Fibroblast of mammary gland (primary cell): Measurements from ENCODE around the gene PREP.
A peak's percentile ranks its signal among the peaks of the same experiment; 100 is the strongest.
"Not testable (repeated sequence)": the region's sequence is repeated elsewhere in the genome, so short reads cannot be mapped to it uniquely, and the experiment has no call there.

Source experiments
- DNase-seq: peaks from one replicate; pipeline ENCODE4 v3.0.0-alpha.2; 2010; ENCODE audit warnings: low read depth
- H3K4me3 ChIP-seq: 2 replicates; pipeline ENCODE4 v1.5.1; 2011; ENCODE audit warnings: low read depth, mild to moderate bottlenecking, low read length, moderate library complexity; ENCODE audit not compliant: control insufficient read depth
- TF ChIP-seq, protein P1 (sequence below): conservative IDR thresholded peaks from 2 replicates; pipeline ENCODE4 v1.5.1; 2011; ENCODE audit warnings: low read depth, low read length, inconsistent platforms; ENCODE audit not compliant: control insufficient read depth, insufficient read depth

Gene PREP

GRCh38 chr6:105256619-105257018 is 146.3 kb downstream of the PREP start:
- TF ChIP-seq, protein P1, sequence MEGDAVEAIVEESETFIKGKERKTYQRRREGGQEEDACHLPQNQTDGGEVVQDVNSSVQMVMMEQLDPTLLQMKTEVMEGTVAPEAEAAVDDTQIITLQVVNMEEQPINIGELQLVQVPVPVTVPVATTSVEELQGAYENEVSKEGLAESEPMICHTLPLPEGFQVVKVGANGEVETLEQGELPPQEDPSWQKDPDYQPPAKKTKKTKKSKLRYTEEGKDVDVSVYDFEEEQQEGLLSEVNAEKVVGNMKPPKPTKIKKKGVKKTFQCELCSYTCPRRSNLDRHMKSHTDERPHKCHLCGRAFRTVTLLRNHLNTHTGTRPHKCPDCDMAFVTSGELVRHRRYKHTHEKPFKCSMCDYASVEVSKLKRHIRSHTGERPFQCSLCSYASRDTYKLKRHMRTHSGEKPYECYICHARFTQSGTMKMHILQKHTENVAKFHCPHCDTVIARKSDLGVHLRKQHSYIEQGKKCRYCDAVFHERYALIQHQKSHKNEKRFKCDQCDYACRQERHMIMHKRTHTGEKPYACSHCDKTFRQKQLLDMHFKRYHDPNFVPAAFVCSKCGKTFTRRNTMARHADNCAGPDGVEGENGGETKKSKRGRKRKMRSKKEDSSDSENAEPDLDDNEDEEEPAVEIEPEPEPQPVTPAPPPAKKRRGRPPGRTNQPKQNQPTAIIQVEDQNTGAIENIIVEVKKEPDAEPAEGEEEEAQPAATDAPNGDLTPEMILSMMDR: no peak
- H3K4me3 ChIP-seq: no peak overlapping the region

GRCh38 chr6:105253787-105254186 is 149.1 kb downstream of the PREP start:
- H3K4me3 ChIP-seq: no peak overlapping the region
- TF ChIP-seq, protein P1: no peak
- no peak for DNase-seq

More at GRCh38 chr6:105256619-105257018, 146.3 kb downstream of the PREP start:
- no peak for DNase-seq

GRCh38 chr6:105251689-105252088 is 151.2 kb downstream of the PREP start:
- TF ChIP-seq, protein P1: no peak
- no peak for DNase-seq
- no peak overlapping the region for H3K4me3 ChIP-seq

GRCh38 chr6:105250533-105250932 is 152.3 kb downstream of the PREP start:
- H3K4me3 ChIP-seq: no peak overlapping the region
- TF ChIP-seq, protein P1: no peak
- DNase-seq: peak; percentile 48

GRCh38 chr6:105243487-105243886 is 159.4 kb downstream of the PREP start:
- TF ChIP-seq, protein P1: no peak
- DNase-seq: no peak

GRCh38 chr6:105235155-105235554 is 167.7 kb downstream of the PREP start:
- no peak overlapping the region for H3K4me3 ChIP-seq
- DNase-seq: no peak
- TF ChIP-seq, protein P1: no peak

More at GRCh38 chr6:105243487-105243886, 159.4 kb downstream of the PREP start:
- H3K4me3 ChIP-seq: no peak overlapping the region

- not testable (repeated sequence) for DNase-seq, H3K4me3 ChIP-seq
Measured at GRCh38 chr6:105231771-105232170, 171.1 kb downstream of the PREP start.
